CD14-positive monocyte (primary cell): ENCODE results near the gene GPC5. TPM values are rescaled to one million over a fixed set of nuclear protein-coding genes. Genes with fewer than 3 reads are reported as not detected.

Experiments used
- DNase-seq, 3 donors: peaks; one replicate each; pipeline ENCODE4 v3.0.0-alpha.2; 2011 to 2022
- H2AFZ ChIP-seq: 2 replicates; pipeline ENCODE4 v1.6.0; 2012; ENCODE audit warnings: mild to moderate bottlenecking, low read depth, low read length, inconsistent platforms; ENCODE audit not compliant: insufficient read depth, poor library complexity, severe bottlenecking
- H3K27ac ChIP-seq, 2 donors: 1 replicate in 1 of 2; 2 replicates in 1 of 2; pipeline ENCODE4 v1.5.1; 2012 to 2013; ENCODE audit warnings: low read length in 2 of 2, control low read depth in 1 of 2, inconsistent platforms in 1 of 2, low read depth in 1 of 2, mild to moderate bottlenecking in 1 of 2
- H3K27me3 ChIP-seq, 2 donors: one replicate each; pipeline versions ENCODE4 v1.6.0 to v1.6.1; 2011 to 2013; ENCODE audit warnings: low read length in 2 of 2; ENCODE audit not compliant: control insufficient read depth in 2 of 2, insufficient read depth in 2 of 2
- H3K36me3 ChIP-seq, 2 donors: replicated peaks in 1 of 2; 1 replicate in 1 of 2; 2 replicates in 1 of 2; pipeline versions ENCODE4 v1.5.1 to v1.6.1; 2012 to 2013; ENCODE audit warnings: low read length in 2 of 2, control low read depth in 1 of 2, inconsistent platforms in 1 of 2, mild to moderate bottlenecking in 1 of 2; ENCODE audit not compliant: insufficient read depth in 2 of 2, control insufficient read depth in 1 of 2
- H3K4me1 ChIP-seq, 2 donors: 1 replicate in 1 of 2; 2 replicates in 1 of 2; pipeline versions ENCODE4 v1.5.1 to v1.6.1; 2012 to 2013; ENCODE audit warnings: low read length in 2 of 2, control low read depth in 1 of 2, inconsistent platforms in 1 of 2, mild to moderate bottlenecking in 1 of 2, moderate library complexity in 1 of 2; ENCODE audit not compliant: insufficient read depth in 2 of 2, control insufficient read depth in 1 of 2
- H3K4me2 ChIP-seq: replicated peaks from 2 replicates; pipeline ENCODE3; 2012; ENCODE audit warnings: low read length, moderate library complexity, mild to moderate bottlenecking; ENCODE audit not compliant: poor library complexity, severe bottlenecking; ENCODE audit errors: extremely low read depth
- H3K4me3 ChIP-seq, 3 experiments: fragments of 200-600 bp in 1 of 3; sonication (generic) in 1 of 3; replicated peaks in 1 of 3; 1 replicate in 2 of 3; 2 replicates in 1 of 3; pipeline ENCODE4 v1.5.1; 2011 to 2013; ENCODE audit warnings: low read length in 3 of 3, mild to moderate bottlenecking in 3 of 3, control low read depth in 2 of 3, low read depth in 2 of 3, inconsistent platforms in 1 of 3, moderate library complexity in 1 of 3
- H3K79me2 ChIP-seq: 2 replicates; pipeline ENCODE4 v1.6.0; 2012; ENCODE audit warnings: mild to moderate bottlenecking, control low read depth, inconsistent platforms, low read length, moderate library complexity; ENCODE audit not compliant: insufficient read depth
- H3K9ac ChIP-seq: 2 replicates; pipeline ENCODE4 v1.6.0; 2017; ENCODE audit warnings: low read length, mild to moderate bottlenecking; ENCODE audit not compliant: insufficient read depth, poor library complexity, severe bottlenecking
- H3K9me3 ChIP-seq, 2 donors: replicated peaks in 1 of 2; 1 replicate in 1 of 2; 2 replicates in 1 of 2; pipeline versions ENCODE4 v1.5.1 to v1.6.1; 2012 to 2013; ENCODE audit warnings: low read length in 2 of 2, control low read depth in 1 of 2; ENCODE audit not compliant: control insufficient read depth in 1 of 2, insufficient read depth in 1 of 2
- H4K20me1 ChIP-seq: 2 replicates; pipeline ENCODE4 v1.6.0; 2012; ENCODE audit warnings: mild to moderate bottlenecking, low read length, control low read depth, moderate library complexity; ENCODE audit not compliant: insufficient read depth
- H3K27ac Mint-ChIP-seq, 7 donors: one replicate each; pipeline ENCODE4 v1.8.0; 2020; ENCODE audit warnings: mild to moderate bottlenecking in 7 of 7, mixed read lengths in 7 of 7, moderate library complexity in 6 of 7, inconsistent platforms in 2 of 7
- H3K27me3 Mint-ChIP-seq, 3 donors: one replicate each; pipeline ENCODE4 v1.8.0; 2021 to 2022; ENCODE audit warnings: low read depth in 3 of 3, mild to moderate bottlenecking in 3 of 3, mixed read lengths in 3 of 3, moderate library complexity in 3 of 3, inconsistent platforms in 1 of 3
- H3K36me3 Mint-ChIP-seq, 2 donors: one replicate each; pipeline ENCODE4 v1.8.0; 2020; ENCODE audit warnings: mixed read lengths in 2 of 2, inconsistent platforms in 1 of 2, mild to moderate bottlenecking in 1 of 2
- H3K4me1 Mint-ChIP-seq: one replicate; pipeline ENCODE4 v1.8.0; 2020; ENCODE audit warnings: mild to moderate bottlenecking, mixed read lengths
- H3K4me3 Mint-ChIP-seq, 2 donors: one replicate each; pipeline ENCODE4 v1.8.0; 2020; ENCODE audit warnings: mild to moderate bottlenecking in 2 of 2, mixed read lengths in 2 of 2, moderate library complexity in 1 of 2
- H3K9me3 Mint-ChIP-seq, 7 donors: one replicate each; pipeline ENCODE4 v1.8.0; 2020 to 2022; ENCODE audit warnings: mixed read lengths in 7 of 7, mild to moderate bottlenecking in 6 of 7, moderate library complexity in 6 of 7, inconsistent platforms in 2 of 7
- WGBS: methylation state at CpG from one replicate; pipeline ENCODE4 v1.1.5; 2013; ENCODE audit warnings: missing lambda C conversion rate; ENCODE audit not compliant: insufficient coverage; 5-methylcytosine and 5-hydroxymethylcytosine counted together
- intact Hi-C, 2 donors: fragments of 100-400 bp; cut with micrococcal nuclease; formaldehyde crosslinking; loops; one replicate each; pipeline versions ENCODE4 v1.15.0 to v1.15.1; 2023
- polyA plus RNA-seq, 3 donors: library from polyadenylated mRNA; depleted of rRNA in 1 of 3; unstranded in 2 of 3; stranded (reverse) in 1 of 3; fragments of 300-500 nt in 2 of 3; fragments of >200 nt in 1 of 3; fragmentation: Illumina TruSeq in 2 of 3; gene quantifications; 1 replicate in 2 of 3; 2 replicates in 1 of 3; pipeline ENCODE4 v1.2.3, GENCODE V29; 2012 to 2021
- TF ChIP-seq, protein P1 (sequence below): fragments of 200-600 bp; IDR thresholded peaks from one replicate; pipeline ENCODE4 v1.8.0; 2022; ENCODE audit warnings: antibody characterized with exemption, mild to moderate bottlenecking

Gene GPC5
- polyA plus RNA-seq, 3 donors, result not detected

DNA sequence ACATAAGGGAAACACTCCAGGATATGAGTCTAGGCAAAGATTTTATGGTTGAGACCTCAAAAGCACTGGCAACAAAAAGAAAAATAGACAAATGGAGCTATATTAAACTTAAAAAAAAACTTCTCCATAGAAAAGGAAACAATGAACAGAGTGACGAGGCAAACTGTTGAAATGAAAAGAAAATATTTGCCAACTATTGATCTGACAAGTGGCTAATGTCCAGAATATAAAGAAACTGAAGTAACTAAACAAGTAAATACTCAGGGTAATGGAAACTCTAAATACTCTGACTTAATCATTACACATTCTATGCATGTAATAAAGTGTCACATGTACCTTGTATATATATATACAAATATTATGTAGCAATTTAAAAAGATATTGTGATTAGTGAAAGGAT is 562.5 kb downstream of the GPC5 start:
- H4K20me1 ChIP-seq, result no peaks in the 10 kb centered on the region
- TF ChIP-seq, protein P1, sequence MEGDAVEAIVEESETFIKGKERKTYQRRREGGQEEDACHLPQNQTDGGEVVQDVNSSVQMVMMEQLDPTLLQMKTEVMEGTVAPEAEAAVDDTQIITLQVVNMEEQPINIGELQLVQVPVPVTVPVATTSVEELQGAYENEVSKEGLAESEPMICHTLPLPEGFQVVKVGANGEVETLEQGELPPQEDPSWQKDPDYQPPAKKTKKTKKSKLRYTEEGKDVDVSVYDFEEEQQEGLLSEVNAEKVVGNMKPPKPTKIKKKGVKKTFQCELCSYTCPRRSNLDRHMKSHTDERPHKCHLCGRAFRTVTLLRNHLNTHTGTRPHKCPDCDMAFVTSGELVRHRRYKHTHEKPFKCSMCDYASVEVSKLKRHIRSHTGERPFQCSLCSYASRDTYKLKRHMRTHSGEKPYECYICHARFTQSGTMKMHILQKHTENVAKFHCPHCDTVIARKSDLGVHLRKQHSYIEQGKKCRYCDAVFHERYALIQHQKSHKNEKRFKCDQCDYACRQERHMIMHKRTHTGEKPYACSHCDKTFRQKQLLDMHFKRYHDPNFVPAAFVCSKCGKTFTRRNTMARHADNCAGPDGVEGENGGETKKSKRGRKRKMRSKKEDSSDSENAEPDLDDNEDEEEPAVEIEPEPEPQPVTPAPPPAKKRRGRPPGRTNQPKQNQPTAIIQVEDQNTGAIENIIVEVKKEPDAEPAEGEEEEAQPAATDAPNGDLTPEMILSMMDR, result no peak
- no peak overlapping the region for H3K27ac ChIP-seq
- H3K4me3 Mint-ChIP-seq, result no peak overlapping the region
- no peaks in the 10 kb centered on the region for H3K27me3 Mint-ChIP-seq
- DNase-seq, result no peak
- H3K9me3 ChIP-seq, result peaks cover 10 to 11% of the 10 kb centered on the region in 2 donors
- no peak overlapping the region for H3K4me3 ChIP-seq
- H3K9ac ChIP-seq, result no peak overlapping the region
- H3K4me1 ChIP-seq, result no peaks in the 10 kb centered on the region
- no CpG with 5 or more reads among the region's 1 CpG for WGBS
- no peaks in the 10 kb centered on the region for H3K27me3 ChIP-seq
- H3K27ac Mint-ChIP-seq, result no peak overlapping the region
- H3K4me2 ChIP-seq, result no peak overlapping the region
- no peaks in the 10 kb centered on the region for H3K79me2 ChIP-seq
- peaks cover 0 to 11% (median 6%) of the 10 kb centered on the region in 7 donors for H3K9me3 Mint-ChIP-seq
- intact Hi-C loops, result no loop called here
- H2AFZ ChIP-seq, result no peak overlapping the region
- H3K36me3 ChIP-seq, result no peaks in the 10 kb centered on the region
- H3K36me3 Mint-ChIP-seq, result no peaks in the 10 kb centered on the region
- H3K4me1 Mint-ChIP-seq, result no peaks in the 10 kb centered on the region

DNA sequence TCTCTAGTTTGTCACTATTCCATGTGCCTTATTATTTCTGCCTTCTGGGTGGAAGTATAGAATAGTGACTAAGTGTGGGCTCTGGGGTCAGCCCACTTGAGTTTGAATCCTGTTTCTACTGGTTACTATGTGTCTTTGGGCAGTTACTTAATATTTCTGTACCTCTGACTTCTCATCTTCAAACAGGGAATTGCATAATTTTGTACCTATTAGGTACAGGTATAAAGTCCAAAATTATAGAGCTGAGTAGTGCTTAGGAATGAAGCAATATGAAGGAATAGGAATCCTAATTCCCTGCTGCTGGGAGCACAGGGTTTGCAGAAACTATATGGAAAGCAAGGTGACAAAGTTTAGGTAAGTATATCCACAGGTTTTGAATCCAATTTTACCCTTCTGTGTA is 564.5 kb downstream of the GPC5 start:
- no peak overlapping the region for H3K27ac Mint-ChIP-seq
- H3K36me3 ChIP-seq, result no peaks in the 10 kb centered on the region
- intact Hi-C loops, result no loop called here
- H3K4me1 ChIP-seq, result no peaks in the 10 kb centered on the region
- no peaks in the 10 kb centered on the region for H3K79me2 ChIP-seq
- no peak overlapping the region for H2AFZ ChIP-seq
- no peak overlapping the region for H3K4me2 ChIP-seq
- no peaks in the 10 kb centered on the region for H3K27me3 ChIP-seq
- no peak overlapping the region for H3K27ac ChIP-seq
- no peaks in the 10 kb centered on the region for H3K27me3 Mint-ChIP-seq
- DNase-seq, result no peak
- no peaks in the 10 kb centered on the region for H3K4me1 Mint-ChIP-seq
- TF ChIP-seq, protein P1, result no peak
- peaks cover 4 to 5% of the 10 kb centered on the region in 2 donors for H3K9me3 ChIP-seq
- no peaks in the 10 kb centered on the region for H3K36me3 Mint-ChIP-seq
- peaks cover 0 to 9% (median 5%) of the 10 kb centered on the region in 7 donors for H3K9me3 Mint-ChIP-seq
- H3K9ac ChIP-seq, result no peak overlapping the region
- no peaks in the 10 kb centered on the region for H4K20me1 ChIP-seq
- no peak overlapping the region for H3K4me3 ChIP-seq
- H3K4me3 Mint-ChIP-seq, result no peak overlapping the region
